Measurements from ENCODE around the gene TNPO3. TPM values are rescaled to one million over a fixed set of nuclear protein-coding genes. Genes with fewer than 3 reads are reported as not detected.

The TNPO3 gene
- total RNA-seq (2014; rRNA removed; shearing (Covaris generic)): 45.5 and 61.5 TPM in 2 replicates

GRCh38 chr7:129054438-129055293 lies at the start of gene TNPO3:
TSS of gene TNPO3 (minus strand) at chr7:129055111. CDS start at chr7:129054770, 341 bp downstream.
- DNase-seq (ENCODE audit: low read depth in 1 of 2, low spot score in 2 of 2): peak; percentile 95 to 96
- Histone ChIP-seq H3K4me1 (replicated peaks) (peaks cover 5% of the 10 kb centered on the region), H3K27ac (peak within 1 kb of the TSS; percentile 97), H3K9me3 (replicated peaks) (no peaks in the 10 kb centered on the region), H3K36me3 (peaks cover 18% of the 10 kb centered on the region), H3K4me3 (peak within 1 kb of the TSS; percentile 78), H3K27me3 (replicated peaks) (no peaks in the 10 kb centered on the region)

- Histone ChIP-seq H3K9me3 (replicated peaks) (no peaks in the 10 kb centered on the region), H3K4me3 (no peak overlapping the region), H3K27me3 (replicated peaks) (no peaks in the 10 kb centered on the region), H3K4me1 (replicated peaks) (no peaks in the 10 kb centered on the region), H3K27ac (no peak overlapping the region), H3K36me3 (no peaks in the 10 kb centered on the region)
- no peak for DNase-seq (ENCODE audit: low read depth in 1 of 2, low spot score in 2 of 2)
Observed at GRCh38 chr7:129103561-129104324, 48.8 kb upstream of the TNPO3 start.

DNA sequence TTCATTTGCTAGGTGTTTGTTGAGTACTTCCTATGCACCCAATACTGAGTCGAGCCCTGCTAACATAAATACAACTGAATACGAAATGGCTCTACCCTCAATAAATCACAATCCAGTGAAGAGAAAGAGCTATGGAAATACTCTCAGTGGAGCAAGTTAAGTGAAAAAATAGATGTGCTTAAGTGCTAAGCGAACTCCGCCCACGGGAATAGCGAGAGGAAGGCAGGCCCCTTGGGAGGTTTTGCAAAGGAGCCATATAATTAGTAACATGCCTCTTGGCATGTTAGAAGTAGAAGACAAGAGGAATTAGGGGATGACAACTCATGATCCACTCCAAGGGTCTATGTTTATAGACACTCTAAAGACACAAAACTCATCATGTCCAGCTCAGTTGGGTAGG lies 46.8 kb upstream of the TNPO3 start:
- H3K27ac ChIP-seq: no peak overlapping the region
- H3K27me3 ChIP-seq (replicated peaks): 0 out of 2 replicates have a peak, but pooled peaks cover 3% of the 10 kb centered on the region
- H3K4me3 ChIP-seq: no peak overlapping the region
- DNase-seq (ENCODE audit: low read depth in 1 of 2, low spot score in 2 of 2): no peak
- no peaks in the 10 kb centered on the region for H3K9me3 ChIP-seq (replicated peaks)
- H3K4me1 ChIP-seq (replicated peaks): no peaks in the 10 kb centered on the region
- no peaks in the 10 kb centered on the region for H3K36me3 ChIP-seq

DNA sequence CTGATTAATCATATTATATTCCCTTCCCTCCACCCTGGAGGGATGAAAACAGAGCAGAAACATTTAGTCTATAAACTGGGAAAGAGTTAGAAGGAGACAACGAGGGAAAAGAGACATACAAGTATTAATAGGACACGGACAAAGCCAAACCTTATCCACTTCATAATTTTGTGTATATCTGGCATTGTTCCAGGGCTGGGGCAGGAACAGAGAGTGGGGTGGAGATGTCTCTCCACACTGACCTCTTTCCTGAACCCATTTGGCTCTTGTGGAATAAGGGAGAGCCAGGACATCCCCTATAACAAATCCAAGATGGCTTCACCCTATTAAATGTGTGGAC lies 45.9 kb upstream of the TNPO3 start:
- no peaks in the 10 kb centered on the region for H3K4me1 ChIP-seq (replicated peaks)
- no peaks in the 10 kb centered on the region for H3K9me3 ChIP-seq (replicated peaks)
- H3K4me3 ChIP-seq: no peak overlapping the region
- H3K27me3 ChIP-seq (replicated peaks): 0 out of 2 replicates have a peak, but pooled peaks cover 3% of the 10 kb centered on the region
- no peaks in the 10 kb centered on the region for H3K36me3 ChIP-seq
- no peak for DNase-seq (ENCODE audit: low read depth in 1 of 2, low spot score in 2 of 2)
- H3K27ac ChIP-seq: no peak overlapping the region

DNA sequence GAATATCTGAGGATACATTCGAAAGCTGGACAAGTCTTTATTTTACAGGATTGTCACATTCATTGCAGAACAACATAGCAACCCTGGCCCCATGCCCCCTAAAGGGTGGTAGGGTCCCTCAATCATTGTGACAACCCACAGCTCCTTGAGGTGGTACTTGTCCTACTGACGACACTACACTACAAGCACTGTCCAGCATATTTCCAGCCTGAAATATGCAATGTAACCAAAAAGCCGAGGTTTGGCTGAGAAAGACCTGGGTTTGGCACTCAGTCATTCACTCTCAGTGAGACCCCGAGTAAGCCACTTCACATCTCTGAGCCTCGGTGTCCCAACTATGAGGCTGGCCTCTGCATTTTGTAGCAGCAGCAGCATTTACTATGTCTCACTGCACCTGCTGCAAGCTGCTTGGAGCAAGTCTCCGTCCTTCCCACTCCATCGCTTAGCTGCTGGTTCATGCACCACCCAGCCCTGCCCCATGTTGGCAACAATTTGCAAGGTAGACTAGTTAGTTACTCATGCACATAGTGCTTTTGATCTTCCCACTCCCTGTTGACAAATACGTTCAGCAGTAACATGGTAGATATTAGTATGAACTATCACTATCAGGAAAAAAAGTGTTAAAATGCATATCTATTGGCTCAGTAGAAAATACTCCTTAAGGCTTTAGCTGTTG lies 43.6 kb upstream of the TNPO3 start:
- no peak for DNase-seq (ENCODE audit: low read depth in 1 of 2, low spot score in 2 of 2)
- Histone ChIP-seq H3K27me3 (replicated peaks) (peaks cover 14% of the 10 kb centered on the region; the same call in 1 of the 2 replicates), H3K4me1 (replicated peaks) (no peaks in the 10 kb centered on the region), H3K4me3 (no peak overlapping the region), H3K36me3 (no peaks in the 10 kb centered on the region), H3K9me3 (replicated peaks) (no peaks in the 10 kb centered on the region), H3K27ac (no peak overlapping the region)

GRCh38 chr7:129095258-129095657 lies 40.3 kb upstream of the TNPO3 start:
- no peaks in the 10 kb centered on the region for H3K36me3 ChIP-seq
- no peak overlapping the region for H3K4me3 ChIP-seq
- DNase-seq (ENCODE audit: low read depth in 1 of 2, low spot score in 2 of 2): no peak
- no peak overlapping the region for H3K27ac ChIP-seq
- H3K4me1 ChIP-seq (replicated peaks): peaks cover 12% of the 10 kb centered on the region
- peaks cover 16% of the 10 kb centered on the region; the same call in 1 of the 2 replicates for H3K27me3 ChIP-seq (replicated peaks)
- no peaks in the 10 kb centered on the region for H3K9me3 ChIP-seq (replicated peaks)

GRCh38 chr7:129094501-129094900 lies 39.6 kb upstream of the TNPO3 start:
- Histone ChIP-seq H3K27ac (no peak overlapping the region), H3K27me3 (replicated peaks) (peaks cover 16% of the 10 kb centered on the region; the same call in 1 of the 2 replicates), H3K4me1 (replicated peaks) (peaks cover 20% of the 10 kb centered on the region), H3K36me3 (no peaks in the 10 kb centered on the region), H3K4me3 (no peak overlapping the region), H3K9me3 (replicated peaks) (no peaks in the 10 kb centered on the region)
- no peak for DNase-seq (ENCODE audit: low read depth in 1 of 2, low spot score in 2 of 2)

- no peak overlapping the region for H3K27ac ChIP-seq
Observed at GRCh38 chr7:129093867-129094456, 39.1 kb upstream of the TNPO3 start.

GRCh38 chr7:129091484-129092002 lies 36.6 kb upstream of the TNPO3 start:
- Histone ChIP-seq H3K36me3 (no peaks in the 10 kb centered on the region), H3K9me3 (replicated peaks) (no peaks in the 10 kb centered on the region), H3K4me1 (replicated peaks) (peaks cover 25% of the 10 kb centered on the region), H3K27me3 (replicated peaks) (peaks cover 13% of the 10 kb centered on the region; the same call in 1 of the 2 replicates), H3K4me3 (no peak overlapping the region), H3K27ac (no peak overlapping the region)
- DNase-seq (ENCODE audit: low read depth in 1 of 2, low spot score in 2 of 2): peak; percentile 71 to 79

More at GRCh38 chr7:129093867-129094456, 39.1 kb upstream of the TNPO3 start:
- Histone ChIP-seq H3K36me3 (no peaks in the 10 kb centered on the region), H3K9me3 (replicated peaks) (no peaks in the 10 kb centered on the region), H3K4me3 (no peak overlapping the region), H3K27me3 (replicated peaks) (peaks cover 16% of the 10 kb centered on the region; the same call in 1 of the 2 replicates), H3K4me1 (replicated peaks) (peaks cover 25% of the 10 kb centered on the region)
- DNase-seq (ENCODE audit: low read depth in 1 of 2, low spot score in 2 of 2): no peak

DNA sequence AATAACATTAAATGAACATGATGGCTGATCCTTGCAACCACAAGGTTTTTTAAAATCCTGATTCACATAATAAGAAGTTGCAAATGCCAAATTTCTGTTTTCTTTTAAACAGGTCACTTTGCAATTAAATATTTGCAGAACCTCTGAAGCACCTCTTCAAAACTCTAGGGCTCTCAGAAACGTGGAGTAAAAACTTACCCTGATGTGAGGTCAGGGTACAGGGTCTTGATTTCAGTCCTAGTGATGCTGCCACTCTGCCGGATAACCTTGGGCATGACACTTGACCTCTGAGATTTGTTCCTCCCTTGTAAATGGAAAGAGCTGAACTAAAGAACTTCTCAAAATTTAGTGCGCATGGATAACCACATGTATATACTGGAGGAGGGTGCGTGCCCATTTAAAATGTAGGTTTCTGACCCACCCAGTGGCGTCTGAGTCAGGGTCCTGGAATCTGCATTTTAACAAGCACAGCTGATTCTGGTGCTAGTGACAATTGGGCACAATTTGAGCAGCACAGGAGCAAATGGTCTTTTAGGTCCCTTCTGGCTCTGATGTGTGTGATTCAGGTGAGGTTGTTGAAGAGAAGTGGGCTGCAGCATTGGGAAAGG lies 35.5 kb upstream of the TNPO3 start:
- no peak overlapping the region for H3K4me3 ChIP-seq
- no peaks in the 10 kb centered on the region for H3K9me3 ChIP-seq (replicated peaks)
- H3K36me3 ChIP-seq: no peaks in the 10 kb centered on the region
- peak in 1 of 2 experiments; percentile 14 for DNase-seq (ENCODE audit: low read depth in 1 of 2, low spot score in 2 of 2)
- H3K27ac ChIP-seq: no peak overlapping the region
- peaks cover 25% of the 10 kb centered on the region for H3K4me1 ChIP-seq (replicated peaks)
- peaks cover 10% of the 10 kb centered on the region; the same call in 1 of the 2 replicates for H3K27me3 ChIP-seq (replicated peaks)

- Histone ChIP-seq H3K4me1 (replicated peaks) (peaks cover 25% of the 10 kb centered on the region), H3K27ac (no peak overlapping the region), H3K4me3 (no peak overlapping the region), H3K27me3 (replicated peaks) (peaks cover 7% of the 10 kb centered on the region; the same call in 1 of the 2 replicates), H3K9me3 (replicated peaks) (no peaks in the 10 kb centered on the region), H3K36me3 (no peaks in the 10 kb centered on the region)
- DNase-seq (ENCODE audit: low read depth in 1 of 2, low spot score in 2 of 2): peak in 1 of 2 experiments; percentile 51
Observed at GRCh38 chr7:129089521-129090212, 34.8 kb upstream of the TNPO3 start.

DNA sequence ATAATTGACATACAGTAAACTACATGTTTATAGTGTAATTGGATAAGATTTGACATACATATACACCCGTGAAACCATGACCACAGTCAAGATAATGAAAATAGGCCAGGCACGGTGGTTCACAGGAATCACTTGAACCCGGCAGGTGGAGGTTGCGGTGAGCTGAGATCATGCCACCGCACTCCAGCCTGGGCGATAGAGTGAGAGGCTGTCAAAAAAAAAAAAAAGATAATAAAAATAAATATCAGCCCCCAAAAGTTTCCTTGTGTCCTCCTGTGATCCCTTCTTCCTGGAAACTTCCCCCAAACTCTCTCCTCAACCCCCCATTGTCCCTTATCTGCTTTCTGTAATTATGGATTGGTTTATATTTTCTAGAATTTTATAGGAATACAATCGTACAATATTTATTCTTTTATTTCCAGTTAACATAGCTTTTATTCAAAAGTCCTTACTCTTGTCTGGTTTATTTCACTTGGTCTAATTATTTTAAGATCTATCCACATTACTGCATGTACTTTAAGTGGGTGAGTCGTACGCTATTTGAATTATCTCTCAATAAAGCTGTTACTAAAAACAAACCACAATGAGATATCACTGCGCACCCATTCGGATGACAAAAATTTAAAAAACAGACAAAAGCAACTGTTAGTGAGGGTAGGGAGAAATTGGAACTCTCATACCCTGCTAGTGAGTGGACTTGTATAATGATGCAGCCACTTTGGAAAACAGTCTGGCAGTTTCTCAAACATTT lies 30.1 kb upstream of the TNPO3 start:
- Histone ChIP-seq H3K27me3 (replicated peaks) (no peaks in the 10 kb centered on the region), H3K27ac (no peak overlapping the region), H3K36me3 (no peaks in the 10 kb centered on the region), H3K9me3 (replicated peaks) (no peaks in the 10 kb centered on the region), H3K4me1 (replicated peaks) (peaks cover 14% of the 10 kb centered on the region), H3K4me3 (no peak overlapping the region)
- no peak for DNase-seq (ENCODE audit: low read depth in 1 of 2, low spot score in 2 of 2)

Data from SJSA1 (cell line).